GM23338 (cell line): ENCODE results near the gene POLD2.

Source experiments
- CREB1 ChIP-seq: fragments of 250-450 bp; sonication (Bioruptor Pico); IDR thresholded peaks from 2 replicates; pipeline ENCODE4 v1.5.0; 2020; ENCODE audit warnings: low read depth, mild to moderate bottlenecking, moderate library complexity
- CTCF ChIP-seq, 2 experiments: fragments of 200-600 bp in 1 of 2; sonication (generic) in 1 of 2; conservative IDR thresholded peaks; 2 replicates each; pipeline versions ENCODE4 v1.5.1 to v1.6.1; 2016 to 2017; ENCODE audit warnings: antibody characterized with exemption in 2 of 2, low read depth in 2 of 2, mild to moderate bottlenecking in 2 of 2, moderate library complexity in 1 of 2
- ETS1 ChIP-seq: IDR thresholded peaks from 2 replicates; pipeline ENCODE4 v1.6.1; 2016; ENCODE audit warnings: antibody characterized with exemption
- EZH2 ChIP-seq: fragments of 200-600 bp; sonication (generic); IDR thresholded peaks from one replicate; pipeline ENCODE4 v1.8.0; 2017; ENCODE audit warnings: antibody characterized with exemption, mild to moderate bottlenecking, low read depth; ENCODE audit not compliant: unreplicated experiment
- EZH2phosphoT487 ChIP-seq: fragments of 200-600 bp; sonication (generic); IDR thresholded peaks from one replicate; pipeline ENCODE4 v1.8.1; 2018; ENCODE audit warnings: antibody characterized with exemption; ENCODE audit not compliant: unreplicated experiment
- JUNB ChIP-seq: IDR thresholded peaks from one replicate; pipeline ENCODE4 v1.6.1; 2016; ENCODE audit warnings: antibody characterized with exemption; ENCODE audit not compliant: unreplicated experiment
- NANOG ChIP-seq: IDR thresholded peaks from 2 replicates; pipeline ENCODE4 v1.6.1; 2016; ENCODE audit warnings: antibody characterized with exemption, borderline replicate concordance
- POLR2AphosphoS5 ChIP-seq: IDR thresholded peaks from 2 replicates; pipeline ENCODE4 v1.6.1; 2016; ENCODE audit warnings: antibody characterized with exemption, low read depth
- REST ChIP-seq: IDR thresholded peaks from one replicate; pipeline ENCODE4 v1.6.1; 2018; ENCODE audit warnings: antibody characterized with exemption; ENCODE audit not compliant: unreplicated experiment
- STAT1 ChIP-seq: IDR thresholded peaks from one replicate; pipeline ENCODE4 v1.6.1; 2016; ENCODE audit warnings: antibody characterized with exemption; ENCODE audit not compliant: unreplicated experiment
- ZNF114 ChIP-seq: fragments of 250-450 bp; sonication (Bioruptor Pico); IDR thresholded peaks from 2 replicates; pipeline ENCODE4 v1.5.0; 2020; ENCODE audit warnings: mild to moderate bottlenecking, moderate library complexity
- ZNF331 ChIP-seq: fragments of 250-450 bp; sonication (Bioruptor Pico); IDR thresholded peaks from 2 replicates; pipeline ENCODE4 v1.5.0; 2020; ENCODE audit warnings: low read depth, mild to moderate bottlenecking, moderate library complexity
- ZNF462 ChIP-seq: fragments of 250-450 bp; sonication (Bioruptor Pico); IDR thresholded peaks from 2 replicates; pipeline ENCODE4 v1.5.0; 2020; ENCODE audit warnings: mild to moderate bottlenecking, moderate library complexity

- no peak for TF ChIP-seq CTCF (conservative IDR thresholded peaks at IDR 0.05; ENCODE audit: low read depth in 2 of 2)
- TF ChIP-seq EZH2, result no peak
- TF ChIP-seq EZH2phosphoT487, result no peak
- TF ChIP-seq JUNB, result no peak
- TF ChIP-seq CREB1 (CRISPR knock-in tag), result no peak
- no peak for TF ChIP-seq POLR2AphosphoS5
- no peak for TF ChIP-seq REST
- no peak for TF ChIP-seq ETS1
- TF ChIP-seq NANOG, result no peak
- TF ChIP-seq ZNF331 (CRISPR knock-in tag), result no peak
- no peak for TF ChIP-seq ZNF462 (CRISPR knock-in tag)
- TF ChIP-seq ZNF114 (CRISPR knock-in tag), result no peak
- no peak for TF ChIP-seq STAT1
Measured at GRCh38 chr7:44116087-44116788, 7.1 kb downstream of the POLD2 start.
